ENCODE results near the gene FGFR4. TPM values are rescaled to one million over a fixed set of nuclear protein-coding genes. Genes with fewer than 3 reads are reported as not detected.

FGFR4 gene
- total RNA-seq, 6 donors from 2014 or later = 14.8 to 175 (median 87.1) TPM

DNA sequence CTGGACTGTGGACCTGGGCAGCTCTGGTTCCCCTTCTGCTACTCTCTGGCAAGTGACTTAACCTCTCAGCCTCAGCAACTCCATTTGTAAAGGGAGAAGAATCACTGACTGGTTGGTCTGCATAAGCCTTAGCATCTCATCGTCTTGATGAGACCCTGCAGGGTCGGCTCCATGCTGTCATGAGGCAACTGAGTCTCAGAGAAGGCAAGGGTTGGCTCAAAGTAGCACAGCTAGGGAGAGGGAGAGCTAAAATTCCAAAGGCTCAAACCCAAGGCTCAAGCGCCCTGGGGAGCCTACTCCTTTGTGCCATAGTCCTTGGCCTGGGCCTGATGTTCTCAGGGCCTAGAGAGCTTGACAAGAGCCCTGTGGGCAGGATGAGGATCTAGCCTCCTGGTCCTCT is 4.5 kb downstream of the FGFR4 start:
- peak overlapping the region in 1 of 4 donors; percentile 68 for H3K27ac ChIP-seq

GRCh38 chr5:177092178-177093081 is 5.7 kb downstream of the FGFR4 start:
- peak in 1 of 2 donors; percentile 77 for DNase-seq
- H3K27ac ChIP-seq = peak overlapping the region in 2 of 4 donors; percentile 48 to 68
- no peak overlapping the region for H3K4me3 ChIP-seq
- no peaks in the 10 kb centered on the region for H3K9me3 ChIP-seq
- ATAC-seq (ENCODE audit: low FRiP score in 2 of 2) = no peak
- no peaks in the 10 kb centered on the region for H3K36me3 ChIP-seq
- TF ChIP-seq EP300 (IDR thresholded peaks at IDR 0.05) (no peak), POLR2A (IDR thresholded peaks at IDR 0.05) (no peak), CTCF (IDR thresholded peaks at IDR 0.05) (no peak)
- 87 to 100% methylated on average over 3 to 27 of the region's 32 CpGs for WGBS, 2 donors
- H3K4me1 ChIP-seq = peaks cover 17 to 31% (median 24%) of the 10 kb centered on the region in 4 donors
- no peaks in the 10 kb centered on the region for H3K27me3 ChIP-seq

More for the DNA sequence above, 4.5 kb downstream of the FGFR4 start:
- DNase-seq = no peak
- Histone ChIP-seq H3K4me3 (no peak overlapping the region), H3K27me3 (no peaks in the 10 kb centered on the region), H3K9me3 (no peaks in the 10 kb centered on the region), H3K4me1 (peaks cover 26 to 38% (median 33%) of the 10 kb centered on the region in 4 donors), H3K36me3 (no peaks in the 10 kb centered on the region)
- WGBS, 2 donors = 90% methylated on average over 3 of the region's 3 CpGs; no CpG with 5 or more reads in 1 of the 2 donors
- TF ChIP-seq CTCF (IDR thresholded peaks at IDR 0.05) (no peak), POLR2AphosphoS5 (IDR thresholded peaks at IDR 0.05) (no peak), EP300 (IDR thresholded peaks at IDR 0.05) (no peak), POLR2A (IDR thresholded peaks at IDR 0.05) (no peak)
- ATAC-seq (ENCODE audit: low FRiP score in 2 of 2) = no peak

DNA sequence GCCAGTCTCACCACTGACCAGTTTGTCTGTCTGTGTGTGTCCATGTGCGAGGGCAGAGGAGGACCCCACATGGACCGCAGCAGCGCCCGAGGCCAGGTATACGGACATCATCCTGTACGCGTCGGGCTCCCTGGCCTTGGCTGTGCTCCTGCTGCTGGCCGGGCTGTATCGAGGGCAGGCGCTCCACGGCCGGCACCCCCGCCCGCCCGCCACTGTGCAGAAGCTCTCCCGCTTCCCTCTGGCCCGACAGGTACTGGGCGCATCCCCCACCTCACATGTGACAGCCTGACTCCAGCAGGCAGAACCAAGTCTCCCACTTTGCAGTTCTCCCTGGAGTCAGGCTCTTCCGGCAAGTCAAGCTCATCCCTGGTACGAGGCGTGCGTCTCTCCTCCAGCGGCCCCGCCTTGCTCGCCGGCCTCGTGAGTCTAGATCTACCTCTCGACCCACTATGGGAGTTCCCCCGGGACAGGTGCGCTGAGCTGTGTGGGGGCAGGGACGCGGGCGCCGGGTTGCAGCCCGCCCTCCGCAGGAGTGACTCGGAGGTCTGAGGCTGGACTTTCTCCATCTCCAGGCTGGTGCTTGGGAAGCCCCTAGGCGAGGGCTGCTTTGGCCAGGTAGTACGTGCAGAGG is 6.5 kb downstream of the FGFR4 start:
- Histone ChIP-seq H3K27ac (peak overlapping the region in 2 of 4 donors; percentile 48 to 68), H3K4me3 (no peak overlapping the region), H3K36me3 (no peaks in the 10 kb centered on the region), H3K27me3 (no peaks in the 10 kb centered on the region), H3K9me3 (no peaks in the 10 kb centered on the region), H3K4me1 (peaks cover 15 to 29% (median 22%) of the 10 kb centered on the region in 4 donors)
- TF ChIP-seq POLR2AphosphoS5 (IDR thresholded peaks at IDR 0.05) (no peak), CTCF (IDR thresholded peaks at IDR 0.05) (no peak), EP300 (IDR thresholded peaks at IDR 0.05) (no peak), POLR2A (IDR thresholded peaks at IDR 0.05) (no peak)
- DNase-seq = no peak
- WGBS, 2 donors = 92 to 95% methylated on average over 38 to 40 of the region's 40 CpGs
- ATAC-seq (ENCODE audit: low FRiP score in 2 of 2) = no peak

- TF ChIP-seq CTCF (IDR thresholded peaks at IDR 0.05) = no peak
- no peak for TF ChIP-seq EP300 (IDR thresholded peaks at IDR 0.05)
- TF ChIP-seq POLR2AphosphoS5 (IDR thresholded peaks at IDR 0.05) = no peak
- no peak for TF ChIP-seq POLR2A (IDR thresholded peaks at IDR 0.05)
- Histone ChIP-seq H3K27me3 (no peaks in the 10 kb centered on the region), H3K4me3 (no peak overlapping the region), H3K27ac (peak overlapping the region in 2 of 4 donors; percentile 49 to 68), H3K36me3 (no peaks in the 10 kb centered on the region), H3K4me1 (peaks cover 15 to 29% (median 22%) of the 10 kb centered on the region in 4 donors), H3K9me3 (no peaks in the 10 kb centered on the region)
- WGBS, 2 donors = 81 to 90% methylated on average over 6 of the region's 6 CpGs
- ATAC-seq (ENCODE audit: low FRiP score in 2 of 2) (no peak), DNase-seq (no peak)
Observed at GRCh38 chr5:177093803-177094202, 7.1 kb downstream of the FGFR4 start.

All from upper lobe of left lung (tissue), 6 donors.